A673 (cell line): ENCODE measurements around the gene BST2. TPM values are rescaled to one million over a fixed set of nuclear protein-coding genes. Genes with fewer than 3 reads are reported as not detected.

ENCODE experiments used
- BruUV-seq: library from RNA; stranded (reverse); fragments of 400-500 nt; replicated peaks from 2 replicates; lab custom pipeline; 2021; lab: Mats Ljungman, UMichigan
- CTCF ChIA-PET: fragments of 300-600 bp; sonication (Branson Sonifier 250); formaldehyde crosslinking; loops from one replicate; lab custom pipeline; 2022; ENCODE audit warnings: antibody characterized with exemption; lab: Charles Lee
- POLR2A ChIA-PET: fragments of 300-600 bp; sonication (Branson Sonifier 250); formaldehyde crosslinking; loops from one replicate; lab custom pipeline; 2022; ENCODE audit warnings: antibody characterized with exemption; ENCODE audit not compliant: low non-redundant PET; lab: Charles Lee
- DNase-seq: peaks from one replicate; pipeline ENCODE4 v3.0.0-alpha.2; 2015; ENCODE audit warnings: low spot score
- H3K27ac ChIP-seq: fragments of 200-600 bp; sonication (generic); 2 replicates; pipeline ENCODE4 v1.5.1; 2016; ENCODE audit warnings: mixed run types, low read depth, mild to moderate bottlenecking, mixed read lengths, antibody characterized with exemption, low read length; ENCODE audit not compliant: poor library complexity, severe bottlenecking
- H3K27me3 ChIP-seq: fragments of 200-600 bp; sonication (generic); replicated peaks from 2 replicates; pipeline ENCODE4 v1.6.1; 2017; ENCODE audit warnings: mixed run types, low read depth, mild to moderate bottlenecking, mixed read lengths, antibody characterized with exemption, low read length; ENCODE audit not compliant: insufficient read depth, poor library complexity
- H3K36me3 ChIP-seq: fragments of 200-600 bp; sonication (generic); 2 replicates; pipeline ENCODE4 v1.6.1; 2016; ENCODE audit warnings: mixed run types, mild to moderate bottlenecking, mixed read lengths, antibody characterized with exemption, low read length; ENCODE audit not compliant: insufficient read depth, poor library complexity, severe bottlenecking
- H3K4me1 ChIP-seq: fragments of 200-600 bp; sonication (generic); 2 replicates; pipeline ENCODE4 v1.6.1; 2017; ENCODE audit warnings: mixed run types, mild to moderate bottlenecking, mixed read lengths, antibody characterized with exemption, low read length; ENCODE audit not compliant: insufficient read depth, poor library complexity, severe bottlenecking
- H3K4me3 ChIP-seq: fragments of 200-600 bp; sonication (generic); 2 replicates; pipeline ENCODE4 v1.5.1; 2016; ENCODE audit warnings: low read depth, mixed run types, mild to moderate bottlenecking, mixed read lengths, low read length; ENCODE audit not compliant: poor library complexity, severe bottlenecking
- H3K9me3 ChIP-seq: fragments of 200-600 bp; sonication (generic); 2 replicates; pipeline ENCODE4 v1.6.1; 2016; ENCODE audit warnings: mixed run types, low read depth, mild to moderate bottlenecking, mixed read lengths, antibody characterized with exemption, low read length; ENCODE audit not compliant: poor library complexity, severe bottlenecking
- CTCF ChIP-seq: fragments of 300-800, 200-600 bp; sonication (generic); conservative IDR thresholded peaks from 2 replicates; pipeline ENCODE4 v1.5.1; 2017; ENCODE audit warnings: low read depth, mild to moderate bottlenecking, antibody characterized with exemption, low read length, moderate library complexity, mixed read lengths
- EZH2 ChIP-seq: fragments of 200-600 bp; sonication (generic); IDR thresholded peaks from 2 replicates; pipeline ENCODE4 v1.6.1; 2017; ENCODE audit warnings: borderline replicate concordance, low read depth, mild to moderate bottlenecking, mixed read lengths, antibody characterized with exemption, low read length; ENCODE audit not compliant: poor library complexity, severe bottlenecking
- intact Hi-C: fragments of 100-400 bp; cut with micrococcal nuclease; formaldehyde crosslinking; loops from one replicate; pipeline ENCODE4 v1.10.0; 2022; ENCODE audit not compliant: unreplicated experiment
- total RNA-seq: library from RNA; stranded (reverse); gene quantifications from 2 replicates; pipeline ENCODE4 v1.2.3, GENCODE V29; 2021

BST2 gene
- total RNA-seq, 1 experiment from 2014 or later: 1.3 TPM

- no peaks in the 10 kb centered on the region for H3K9me3 ChIP-seq
- ChIA-PET CTCF (interaction anchor here (1.4 kb wide), 1 partner anchor 26 kb away, joined by 7 read pairs; no protein-coding TSS in a partner anchor), POLR2A (interaction anchor here (0.6 to 0.7 kb wide), 3 partner anchors 42 to 287 kb away, joined by 3 to 8 read pairs (median 4); no protein-coding TSS in a partner anchor)
- H3K36me3 ChIP-seq: no peaks in the 10 kb centered on the region
- H3K27ac ChIP-seq: no peak overlapping the region
- intact Hi-C loops: no loop called here
- no TSS peak for BruUV-seq
- no peaks in the 10 kb centered on the region for H3K27me3 ChIP-seq
- DNase-seq: no peak
- no peaks in the 10 kb centered on the region for H3K4me1 ChIP-seq
- TF ChIP-seq CTCF (no peak), EZH2 (no peak)
- no peak overlapping the region for H3K4me3 ChIP-seq
These were observed 45.3 kb downstream of the BST2 start for GRCh38 chr19:17359905-17360800.

GRCh38 chr19:17358395-17358794 is 47.0 kb downstream of the BST2 start:
- no TSS peak for BruUV-seq
- TF ChIP-seq EZH2: no peak
- TF ChIP-seq CTCF: no peak
- Histone ChIP-seq H3K27ac (no peak overlapping the region), H3K4me3 (no peak overlapping the region), H3K9me3 (no peaks in the 10 kb centered on the region), H3K4me1 (no peaks in the 10 kb centered on the region), H3K36me3 (no peaks in the 10 kb centered on the region), H3K27me3 (no peaks in the 10 kb centered on the region)
- ChIA-PET CTCF (interaction anchor here (0.6 kb wide), 1 partner anchor 83 kb away, joined by 4 read pairs; no protein-coding TSS in a partner anchor), POLR2A (no interaction called here)
- intact Hi-C loops: no loop called here
- no peak for DNase-seq

- H3K27ac ChIP-seq: no peak overlapping the region
- DNase-seq: no peak
- no peaks in the 10 kb centered on the region for H3K36me3 ChIP-seq
- no peak for TF ChIP-seq EZH2
- TF ChIP-seq CTCF: no peak
- no TSS peak for BruUV-seq
- POLR2A ChIA-PET: no interaction called here
- CTCF ChIA-PET: no interaction called here
- H3K27me3 ChIP-seq: no peaks in the 10 kb centered on the region
- H3K9me3 ChIP-seq: no peaks in the 10 kb centered on the region
- H3K4me3 ChIP-seq: no peak overlapping the region
- intact Hi-C loops: no loop called here
- H3K4me1 ChIP-seq: no peaks in the 10 kb centered on the region
These were observed 47.7 kb downstream of the BST2 start for GRCh38 chr19:17357724-17358123.
